AG09319 (cell line): ENCODE measurements around the gene MAP3K20.
A peak's percentile ranks its signal among the peaks of the same experiment; 100 is the strongest.
"Not testable (repeated sequence)": the region's sequence is repeated elsewhere in the genome, so short reads cannot be mapped to it uniquely, and the experiment has no call there.

Experiments
- DNase-seq: peaks from one replicate; pipeline ENCODE4 v3.0.0-alpha.2; 2010; ENCODE audit warnings: low read depth; ENCODE audit errors: extremely low read depth
- CTCF ChIP-seq: IDR thresholded peaks from 2 replicates; pipeline ENCODE4 v1.5.1; 2011; ENCODE audit warnings: low read depth, mild to moderate bottlenecking, inconsistent platforms, low read length, moderate library complexity

MAP3K20 gene

DNA sequence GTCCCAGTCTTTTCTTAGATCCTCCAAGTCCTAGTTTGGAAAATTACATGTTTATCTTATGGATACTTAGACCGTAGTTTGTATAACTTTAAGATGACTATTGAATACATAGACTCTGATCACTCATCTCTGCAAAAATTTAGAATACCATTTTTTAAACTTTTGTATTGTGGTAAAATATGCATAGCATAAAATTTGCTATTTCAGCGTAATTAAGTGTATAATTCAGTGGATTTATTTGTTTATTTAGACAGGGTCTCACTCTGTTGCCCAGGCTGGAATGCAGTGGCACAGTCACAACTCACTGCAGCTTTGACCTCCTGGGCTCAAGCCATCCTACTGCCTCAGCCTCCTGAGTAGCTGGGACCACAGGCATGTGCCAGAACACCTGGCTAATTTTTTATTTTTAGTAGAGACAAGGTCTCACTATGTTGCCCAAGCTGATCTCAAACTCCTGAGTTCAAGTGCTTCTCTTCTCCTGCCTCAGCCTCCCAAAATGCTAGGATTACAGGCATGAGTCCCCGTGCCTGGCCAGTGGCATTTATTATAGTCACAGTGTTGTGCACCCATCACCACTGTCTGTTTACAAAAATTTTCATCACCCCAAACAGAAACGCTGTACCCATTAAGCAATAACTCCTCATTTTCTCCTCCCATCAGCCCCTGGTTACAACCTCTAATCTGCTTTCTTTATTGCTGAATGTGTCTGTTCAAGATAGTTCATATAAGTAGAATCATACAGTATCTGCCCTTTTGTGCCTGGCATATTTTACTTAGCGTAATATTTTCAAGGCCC is 90.0 kb downstream of the MAP3K20 start:
- DNase-seq = no peak

GRCh38 chr2:173171321-173171720 is 95.7 kb downstream of the MAP3K20 start:
- DNase-seq = no peak
- TF ChIP-seq CTCF = no peak

More for the DNA sequence above, 90.0 kb downstream of the MAP3K20 start:
- TF ChIP-seq CTCF = no peak

DNA sequence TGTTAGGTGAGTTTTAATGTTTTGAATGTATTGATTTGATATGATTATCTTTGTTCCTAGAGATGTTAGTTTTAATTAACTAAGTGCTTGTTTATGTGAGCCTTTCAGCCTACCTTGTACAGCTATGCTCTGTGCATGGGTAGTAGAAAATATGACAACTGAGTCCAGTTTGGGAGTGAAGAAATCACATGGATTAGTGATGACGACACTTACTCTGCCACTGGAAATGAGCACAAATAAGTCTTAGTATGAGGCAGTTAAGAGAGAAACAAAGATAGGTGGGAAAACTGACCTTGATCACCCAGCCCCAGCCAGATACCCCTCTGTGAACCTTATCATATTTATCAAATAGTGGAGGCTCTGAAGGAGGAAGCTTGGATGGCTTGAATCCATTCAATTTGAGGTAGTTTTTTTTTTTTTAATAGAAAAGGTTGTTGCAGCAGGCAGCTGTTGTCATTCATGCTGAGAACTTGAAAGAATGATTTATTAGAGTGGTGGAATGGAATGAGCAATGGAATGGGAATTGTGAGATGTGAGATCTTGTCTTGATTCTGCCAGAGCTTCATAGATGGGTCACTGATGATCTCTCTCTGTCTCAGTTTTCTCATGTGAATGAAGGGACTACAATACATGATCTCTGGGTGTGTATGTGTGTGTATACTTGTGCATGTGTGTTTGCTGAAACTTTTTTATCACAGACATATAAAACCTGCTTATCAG is 96.4 kb downstream of the MAP3K20 start:
- no peak for DNase-seq
- TF ChIP-seq CTCF = no peak

DNA sequence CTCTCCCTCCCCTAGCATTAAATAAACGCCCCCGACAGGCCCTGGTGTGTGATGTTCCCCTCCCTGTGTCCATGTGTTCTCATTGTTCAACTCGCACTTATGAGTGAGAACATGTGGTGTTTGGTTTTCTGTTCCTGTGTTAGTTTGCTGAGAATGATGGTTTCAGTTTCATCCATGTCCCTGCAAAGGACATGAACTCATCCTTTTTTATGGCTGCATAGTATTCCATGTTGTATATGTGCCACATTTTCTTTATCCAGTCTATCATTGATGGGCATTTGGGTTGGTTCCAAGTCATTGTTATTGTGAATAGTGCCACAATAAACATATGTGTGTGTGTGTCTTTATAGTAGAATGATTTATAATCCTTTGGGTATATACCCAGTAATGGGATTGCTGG is 98.7 kb downstream of the MAP3K20 start:
- DNase-seq = not testable (repeated sequence)

- no peak for TF ChIP-seq CTCF
- no peak for DNase-seq
Measured at GRCh38 chr2:173175222-173175621, 99.6 kb downstream of the MAP3K20 start.

DNA sequence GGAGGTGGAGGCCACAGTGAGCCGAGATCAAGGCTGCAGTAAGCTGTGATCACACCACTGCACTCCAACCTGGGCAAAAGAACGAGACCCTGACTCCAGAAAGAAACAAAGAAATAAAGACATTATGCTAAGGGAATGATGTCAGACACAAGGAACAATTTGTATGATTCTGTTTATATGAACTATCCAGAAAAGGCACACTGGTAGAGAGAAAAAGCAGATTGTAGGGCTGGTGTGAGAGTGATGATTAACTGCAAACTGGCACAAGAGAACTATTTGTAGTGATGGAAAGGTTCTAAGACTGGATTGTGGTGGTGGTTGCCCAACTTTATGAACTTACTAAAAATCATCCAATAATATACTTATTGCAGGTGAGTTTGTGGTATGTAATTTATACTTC is 106.3 kb downstream of the MAP3K20 start:
- TF ChIP-seq CTCF = no peak
- no peak for DNase-seq

GRCh38 chr2:173184031-173185004 is 108.7 kb downstream of the MAP3K20 start:
- no peak for TF ChIP-seq CTCF
- DNase-seq = peak; percentile 96
